NCI-H2227 (cell line): ENCODE measurements around the gene GMEB2.
"Not testable (repeated sequence)": the region's sequence is repeated elsewhere in the genome, so short reads cannot be mapped to it uniquely, and the experiment has no call there.

Source experiments
- DNase-seq: peaks from one replicate; lab custom pipeline; 2025; ENCODE audit not compliant: unreplicated experiment; lab: John Stamatoyannopoulos, UW

GMEB2 gene

DNA sequence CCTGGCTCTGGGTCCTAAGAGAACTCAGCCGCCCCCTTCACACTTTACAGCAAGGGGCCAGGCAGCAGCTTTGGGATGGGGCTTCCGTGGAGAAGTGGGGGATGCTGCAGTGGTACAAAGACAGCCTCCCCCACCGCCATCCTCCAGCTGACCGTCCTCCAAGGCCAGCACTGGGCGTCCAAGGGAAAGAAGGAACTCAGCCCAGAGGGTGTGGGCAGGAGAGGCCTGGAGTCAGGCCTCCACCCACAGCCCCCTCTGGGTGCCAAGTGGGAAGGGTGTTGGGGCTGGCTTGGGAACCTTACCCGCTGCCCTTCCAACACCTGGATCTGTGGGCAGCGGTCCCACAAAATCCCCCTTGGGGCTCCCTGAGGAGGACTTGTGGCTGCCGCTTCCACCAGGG, 13.2 kb upstream of the GMEB2 start:
- no peak for DNase-seq

DNA sequence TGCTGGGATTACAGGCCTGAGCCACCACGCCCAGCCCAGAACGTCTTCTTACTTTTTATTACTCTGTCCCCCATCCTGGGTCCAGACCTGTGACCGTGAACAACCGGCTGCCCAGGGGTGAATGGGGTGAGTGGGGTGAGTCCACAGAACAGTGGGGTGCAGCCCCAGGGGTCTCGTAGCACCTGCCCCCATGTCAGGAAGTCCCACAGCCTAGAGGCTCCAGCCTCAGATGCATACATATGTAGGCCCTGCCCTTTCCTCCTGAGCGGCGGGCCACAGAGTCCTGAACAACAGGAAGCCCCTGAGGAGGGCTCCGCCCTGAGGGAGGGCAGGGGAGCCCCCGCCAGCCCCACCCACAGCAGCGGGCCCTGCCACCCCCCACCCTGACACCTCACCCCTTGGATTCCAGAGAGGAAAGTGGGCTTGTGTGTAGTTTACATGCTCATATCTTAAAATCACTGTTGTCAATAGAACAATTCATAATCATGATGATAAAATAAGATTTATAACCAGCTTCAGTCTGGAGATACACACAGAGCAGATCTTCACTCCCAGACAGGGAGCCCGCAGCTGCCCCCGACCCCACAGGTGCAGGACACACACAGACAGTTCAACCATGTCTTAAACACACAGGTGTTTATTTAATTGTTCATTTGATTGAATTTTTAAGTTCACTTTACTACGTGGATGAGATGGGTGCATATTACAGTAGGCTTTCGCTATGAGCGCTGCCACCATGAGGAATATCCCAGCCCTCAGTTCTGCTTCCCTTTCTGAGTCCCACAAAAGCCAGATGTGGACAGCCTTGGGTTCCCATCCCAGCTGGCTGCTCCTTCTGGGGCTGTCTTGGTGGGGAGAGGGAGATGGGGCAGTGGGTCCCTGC, 12.4 kb upstream of the GMEB2 start:
- no peak for DNase-seq

DNA sequence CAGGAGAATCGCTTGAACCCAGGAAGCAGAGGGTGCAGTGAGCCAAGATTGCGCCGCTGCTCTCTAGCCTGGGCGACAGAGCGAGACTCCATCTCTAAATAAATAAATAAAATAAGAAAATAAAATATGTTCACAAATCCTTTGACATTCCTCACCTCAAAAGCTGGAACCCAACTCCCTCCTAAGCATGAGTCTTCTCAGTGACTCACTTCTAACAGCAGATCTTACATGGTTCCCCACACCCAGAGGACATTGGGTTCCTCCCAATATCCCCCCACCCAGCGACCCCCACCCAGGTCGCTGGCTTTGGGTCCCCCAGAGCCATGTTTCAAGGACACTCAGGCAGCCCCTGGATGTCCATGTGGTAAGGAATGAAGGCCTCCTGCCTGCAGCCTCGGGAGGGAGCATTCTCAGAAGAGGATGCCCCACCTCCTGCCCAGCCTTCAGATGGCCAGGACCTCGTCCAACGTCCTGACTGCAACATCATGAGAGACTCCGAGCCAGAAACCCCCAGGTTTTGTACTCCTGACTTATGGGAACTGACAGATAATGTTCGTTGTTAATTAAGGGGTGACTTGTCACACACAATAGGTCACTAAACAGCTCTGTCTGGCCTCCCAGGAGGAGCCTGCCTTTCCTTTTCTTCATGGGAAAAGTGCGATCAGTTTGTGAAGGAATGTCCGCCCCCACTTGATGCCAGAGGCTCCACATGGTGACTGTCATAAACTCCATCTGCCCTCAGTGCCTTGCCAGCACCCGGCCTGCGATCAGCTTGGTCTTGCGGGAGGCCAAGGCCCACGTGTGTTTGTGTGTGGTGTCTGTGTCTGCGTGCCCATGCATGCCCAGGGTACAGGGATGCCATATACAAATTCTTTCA, 10.1 kb upstream of the GMEB2 start:
- no peak for DNase-seq

DNA sequence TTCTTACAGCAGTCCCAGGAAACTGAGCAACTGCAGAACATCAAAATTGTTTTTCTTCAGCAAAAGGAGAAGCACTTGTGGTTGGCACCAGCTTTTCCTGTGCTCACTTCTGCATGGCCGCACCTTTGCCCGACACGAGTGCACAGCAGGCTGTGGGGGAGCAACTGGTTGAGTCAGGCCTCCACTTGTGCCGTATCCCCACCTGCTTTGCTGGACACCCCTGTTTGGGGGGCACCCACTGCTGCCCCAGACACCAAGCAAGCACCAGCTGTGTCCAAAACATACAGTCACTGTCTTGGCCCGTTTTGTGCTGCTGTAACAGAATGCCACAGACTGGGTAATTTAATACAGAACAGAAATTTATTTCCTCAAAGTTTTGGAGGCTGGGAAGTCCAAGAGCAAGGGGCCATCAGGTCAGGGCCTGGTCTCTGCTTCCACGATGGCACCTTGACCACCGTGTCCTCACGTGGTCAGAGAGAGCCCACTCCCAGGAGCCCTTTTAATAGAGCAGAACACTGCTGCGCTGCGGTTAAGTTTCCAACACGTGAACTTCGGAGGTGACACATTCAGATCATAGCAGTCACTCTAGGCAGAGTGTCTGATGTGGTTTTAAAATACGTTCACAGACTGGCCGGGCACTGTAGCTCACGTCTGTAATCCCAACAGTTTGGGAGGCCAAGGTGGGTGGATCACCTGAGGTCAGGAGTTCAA, 8.7 kb upstream of the GMEB2 start:
- DNase-seq, result no peak

DNA sequence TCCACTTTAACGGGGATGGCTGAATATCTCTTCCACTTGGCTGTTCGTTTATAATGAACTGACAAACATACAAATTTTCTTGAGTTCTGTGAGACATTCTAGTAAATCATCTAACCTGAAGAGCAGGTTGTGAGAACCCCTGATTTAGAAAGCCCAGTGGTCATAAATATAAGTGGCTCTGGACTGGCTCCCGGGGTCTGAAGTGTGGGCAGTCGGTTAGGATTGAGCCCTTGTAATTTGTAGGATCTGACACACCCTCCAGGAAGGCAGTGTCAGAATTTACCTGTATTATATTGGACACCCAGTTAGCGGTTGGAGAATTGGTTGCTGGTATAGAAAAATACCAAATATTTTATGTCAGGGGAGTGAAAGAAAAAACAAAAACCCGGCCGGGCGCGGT, 6.8 kb upstream of the GMEB2 start:
- no peak for DNase-seq

DNA sequence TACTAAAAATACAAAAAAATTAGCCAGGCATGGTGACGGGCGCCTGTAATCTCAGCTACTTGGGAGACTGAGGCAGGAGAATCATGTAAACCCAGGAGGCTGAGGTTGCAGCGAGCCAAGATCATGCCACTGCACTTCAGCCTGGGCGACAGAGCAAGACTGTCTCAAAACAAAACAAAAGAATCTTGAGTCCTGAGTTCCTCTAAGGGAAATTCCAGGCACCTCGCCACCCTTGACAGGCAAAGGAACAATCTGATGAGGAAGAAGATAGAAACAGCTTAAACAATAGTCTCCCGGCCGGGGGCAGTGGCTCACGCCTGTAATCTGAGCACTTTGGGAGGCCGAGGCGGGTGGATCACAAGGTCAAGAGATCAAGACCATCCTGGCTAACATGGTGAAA, 4.5 kb upstream of the GMEB2 start:
- DNase-seq, result not testable (repeated sequence)

DNA sequence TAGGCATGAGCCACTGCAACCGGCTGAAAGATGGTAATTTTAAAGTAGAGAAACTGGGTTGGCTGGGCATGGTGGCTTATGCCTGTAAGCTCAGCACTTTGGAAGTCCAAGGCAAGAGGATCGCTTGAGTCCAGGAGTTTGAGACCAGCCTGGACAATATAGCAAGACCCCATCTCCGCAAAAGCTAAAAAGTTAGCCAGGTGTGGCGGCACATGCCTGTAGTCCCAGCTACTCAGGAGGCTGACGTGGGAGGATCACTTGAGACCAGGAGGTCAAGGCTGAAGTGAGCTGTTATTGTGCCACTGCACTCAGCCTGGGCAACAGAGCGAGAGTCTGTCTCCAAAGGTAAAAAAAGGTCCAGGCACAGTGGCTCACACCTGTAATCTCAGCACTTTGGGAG, 4.1 kb upstream of the GMEB2 start:
- DNase-seq, result not testable (repeated sequence)

DNA sequence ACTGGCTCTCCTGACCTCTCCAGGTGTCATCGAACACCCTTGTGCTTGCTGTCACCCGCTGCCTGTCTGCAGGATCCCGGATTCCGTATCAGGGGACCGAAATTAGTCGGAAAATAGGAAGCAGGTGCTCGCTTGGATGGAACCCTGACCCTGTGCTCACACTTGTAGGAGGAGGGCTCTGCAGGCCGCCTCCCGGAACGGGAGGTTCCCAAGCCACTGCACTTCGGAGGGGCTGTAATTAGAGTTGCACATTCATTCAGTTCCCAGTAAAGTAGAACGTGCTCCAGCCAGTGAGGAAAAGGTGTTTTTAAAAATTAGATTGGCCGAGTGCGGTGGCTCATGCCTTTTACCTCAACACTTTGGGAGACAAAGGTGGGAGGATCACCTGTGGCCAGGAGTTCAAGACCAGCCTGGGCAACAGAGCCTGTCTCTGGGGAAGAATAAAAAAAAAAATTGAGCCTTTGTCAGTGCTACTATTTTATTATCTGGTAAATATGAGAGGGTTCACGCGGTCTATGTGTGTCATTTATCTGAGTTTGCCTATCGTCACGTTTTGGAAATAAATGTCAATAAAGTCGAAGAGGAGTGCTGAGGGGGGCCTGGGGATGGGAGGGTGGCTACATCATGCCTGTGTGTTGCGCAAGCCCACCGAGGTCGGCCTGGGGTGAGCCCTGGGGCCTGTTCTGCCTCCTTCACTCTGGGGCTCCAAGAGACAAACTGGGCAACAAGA, 1.5 kb upstream of the GMEB2 start:
- peak; percentile 88 for DNase-seq

DNA sequence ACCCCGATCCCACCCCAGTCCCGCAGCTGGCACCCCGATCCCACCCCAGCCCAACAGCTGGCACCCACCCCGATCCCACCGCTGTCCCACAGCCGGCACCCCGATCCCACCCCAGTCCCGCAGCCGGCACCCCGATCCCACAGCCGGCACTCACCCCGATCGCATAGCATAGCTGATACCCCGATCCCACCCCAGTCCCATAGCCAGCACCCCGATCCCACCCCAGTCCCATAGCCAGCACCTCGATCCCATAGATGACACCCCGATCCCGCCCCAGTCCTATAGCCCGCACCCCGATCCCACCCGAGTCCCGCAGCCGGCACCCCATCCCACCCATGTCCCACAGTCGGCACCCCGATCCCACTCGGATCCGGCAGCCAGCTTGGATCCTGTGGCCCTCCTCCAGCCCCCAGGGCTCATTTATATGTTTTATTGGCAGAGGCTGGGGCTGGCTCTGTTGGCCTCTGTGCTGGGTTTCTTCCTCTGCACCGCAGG, 897 bp upstream of the GMEB2 start:
- no peak for DNase-seq

DNA sequence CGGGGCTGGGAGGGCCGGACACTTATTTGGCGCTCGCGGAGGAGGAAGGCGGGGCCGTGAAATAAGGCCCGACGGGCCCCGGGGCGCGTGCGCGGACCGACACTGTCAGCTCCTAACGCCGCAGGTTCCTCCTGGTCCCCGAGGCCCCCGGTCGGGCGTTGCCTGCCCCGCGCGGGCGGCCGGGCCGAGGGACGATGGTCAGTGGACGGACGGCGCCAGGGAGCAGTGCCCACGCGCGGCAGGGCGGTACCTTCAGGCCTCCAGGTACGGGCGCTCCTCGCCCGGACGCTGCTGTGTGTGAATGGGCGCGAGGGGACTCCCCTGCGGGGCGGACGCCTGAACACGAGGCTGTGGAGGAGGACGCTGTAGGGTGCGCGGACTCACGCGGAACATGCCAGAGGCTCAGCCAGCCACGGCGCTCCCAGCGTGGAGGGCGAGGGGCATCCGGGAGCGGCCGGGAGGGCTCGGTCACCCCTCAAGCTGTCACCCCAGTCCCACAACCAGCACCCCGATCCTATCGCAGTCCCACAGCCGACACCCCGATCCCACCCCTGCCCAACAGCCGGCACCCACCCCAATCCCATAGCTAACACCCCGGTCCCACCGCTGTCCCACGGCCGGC, 339 bp upstream of the GMEB2 start:
- peak; percentile 97 for DNase-seq

DNA sequence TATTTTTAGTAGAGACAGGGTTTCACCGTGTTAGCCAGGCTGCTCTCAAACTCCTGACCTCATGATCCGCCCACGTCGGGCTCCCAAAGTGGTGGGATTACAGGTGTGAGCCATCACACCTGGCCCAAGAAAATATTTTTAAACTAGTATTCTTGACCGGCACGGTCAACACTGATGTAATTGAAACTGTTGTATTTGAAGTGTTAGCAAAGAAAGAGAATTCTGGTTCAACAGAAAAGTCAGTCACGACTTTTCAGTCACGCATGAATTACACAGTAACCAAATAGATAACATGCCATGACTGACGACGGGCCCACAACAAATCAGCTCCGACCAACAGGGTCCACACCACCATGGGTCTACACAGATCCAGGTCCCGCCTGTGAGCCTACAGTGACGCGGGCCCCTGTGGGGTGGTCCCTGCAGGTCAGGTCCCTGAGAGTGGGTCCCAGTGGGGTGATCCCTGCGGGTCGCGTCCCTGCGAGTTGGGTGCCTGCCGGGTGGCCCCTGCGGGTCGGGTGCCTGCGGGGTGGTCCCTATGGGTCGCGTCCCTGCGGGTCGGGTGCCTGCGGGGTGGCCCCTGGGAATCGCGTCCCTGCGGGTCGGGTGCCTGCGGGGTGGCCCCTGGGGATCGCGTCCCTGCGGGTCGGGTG, 1.0 kb downstream of the GMEB2 start:
- DNase-seq, result no peak

DNA sequence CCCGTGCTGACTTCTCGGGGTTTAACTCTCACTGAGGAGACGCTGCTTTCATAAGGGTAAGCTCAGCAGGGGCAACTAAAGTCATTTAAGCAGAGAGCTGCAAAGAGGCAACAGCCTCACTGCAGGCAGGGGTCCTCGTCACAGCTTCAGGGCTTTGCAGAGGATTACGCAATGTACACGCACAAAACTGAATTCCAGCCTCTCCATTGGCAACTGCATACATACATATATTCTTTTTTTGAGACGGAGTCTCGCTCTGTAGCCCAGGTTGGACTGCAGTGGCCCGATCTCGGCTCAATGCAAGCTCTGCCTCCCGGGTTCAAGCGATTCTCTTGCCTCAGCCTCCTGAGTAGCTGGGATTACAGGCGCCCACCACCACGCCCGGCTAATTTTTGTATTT, 2.4 kb downstream of the GMEB2 start:
- peak; percentile 35 for DNase-seq

DNA sequence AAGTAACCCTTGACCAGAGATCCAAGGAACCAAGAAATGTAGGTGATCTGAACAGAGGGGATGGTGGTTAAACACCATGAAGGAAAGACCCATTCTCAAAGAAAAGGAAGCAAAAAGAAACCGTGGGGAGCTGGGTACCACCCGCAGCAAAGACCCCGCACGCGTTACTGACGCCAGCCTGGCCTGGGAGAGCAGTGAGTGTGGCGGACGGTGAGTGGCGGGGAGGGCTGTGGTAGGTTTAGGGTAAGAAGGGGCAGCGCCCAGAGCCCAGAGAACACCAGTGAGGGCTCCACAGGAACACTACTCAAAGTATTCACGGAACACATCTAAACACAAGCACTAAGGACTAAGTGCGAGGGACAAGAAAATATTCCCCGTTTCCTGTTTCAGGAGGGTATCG, 4.2 kb downstream of the GMEB2 start:
- DNase-seq, result no peak

DNA sequence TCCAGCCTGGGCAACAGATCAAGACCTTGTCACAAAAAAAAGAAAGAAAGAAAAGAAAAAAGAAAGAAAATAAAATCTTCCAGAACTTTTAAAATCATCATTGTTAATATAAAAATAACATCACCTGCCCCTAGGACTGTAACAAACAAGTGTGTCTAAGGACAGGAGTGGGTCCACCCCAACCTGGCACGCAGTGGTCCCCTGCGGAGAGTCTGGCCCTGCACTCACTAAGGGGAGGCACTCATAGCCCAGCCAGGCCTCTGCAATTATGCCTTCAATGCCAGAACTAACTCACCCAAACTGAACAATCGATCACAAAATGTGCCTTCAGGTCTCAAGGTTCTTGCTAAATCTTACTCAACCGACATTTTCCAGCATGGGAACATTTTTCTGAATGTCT, 4.8 kb downstream of the GMEB2 start:
- no peak for DNase-seq

DNA sequence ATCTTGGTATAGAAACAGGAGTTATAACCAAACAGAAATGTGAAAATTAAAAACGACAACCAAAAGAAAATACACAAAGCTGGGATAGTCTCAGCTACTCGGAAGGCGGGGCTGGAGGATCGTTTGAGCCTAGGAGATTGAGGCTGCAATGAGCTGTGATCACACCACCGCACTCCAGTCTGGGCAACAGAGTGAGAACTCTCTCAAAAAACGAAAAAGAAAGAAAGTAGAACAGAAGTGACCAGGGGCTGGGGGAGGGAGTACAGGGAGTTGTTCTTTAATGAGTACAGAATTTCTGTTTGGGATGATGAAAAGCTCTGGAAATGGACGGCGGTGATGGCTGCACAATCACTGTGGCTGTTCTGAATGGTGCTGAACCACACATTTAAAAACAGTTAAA, 5.9 kb downstream of the GMEB2 start:
- no peak for DNase-seq

DNA sequence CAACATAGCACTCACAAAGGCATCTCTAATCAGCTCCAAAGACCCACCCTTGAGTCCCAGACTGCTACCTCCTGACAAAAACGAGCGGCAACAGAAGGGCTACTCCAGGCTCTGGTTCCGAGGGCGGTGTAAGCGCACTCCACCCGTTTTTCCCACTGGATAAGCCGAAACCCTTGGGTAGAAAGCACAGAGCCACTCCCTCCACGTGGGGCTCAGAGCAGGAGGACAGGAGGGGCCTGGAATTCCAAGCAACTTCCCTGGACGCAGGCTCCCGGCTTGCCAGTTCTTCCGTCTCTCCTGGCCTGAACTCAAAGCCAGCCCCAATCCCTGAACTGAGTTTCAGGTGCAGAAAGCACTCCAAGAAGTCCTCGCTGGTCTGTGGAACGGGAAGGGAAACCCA, 7.4 kb downstream of the GMEB2 start:
- DNase-seq, result no peak

DNA sequence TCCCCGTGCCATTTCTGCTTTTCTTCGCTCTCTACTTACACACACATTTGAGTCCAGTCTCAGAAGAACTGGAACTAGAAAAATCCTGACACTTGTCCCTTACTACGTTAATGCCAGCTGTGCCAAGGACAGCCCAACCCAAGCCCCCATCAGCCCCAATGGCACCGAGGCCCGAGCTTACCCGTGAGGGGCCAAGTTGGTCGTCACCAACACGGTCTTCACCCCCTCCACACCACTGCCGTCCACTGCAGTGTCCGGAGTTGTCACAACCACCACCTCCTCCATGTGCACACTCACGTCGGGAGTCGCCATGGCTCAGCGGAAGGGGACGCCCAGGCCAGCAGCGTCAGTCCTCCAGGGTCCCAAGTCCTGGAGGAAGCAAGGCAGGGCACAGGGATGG, 7.8 kb downstream of the GMEB2 start:
- no peak for DNase-seq

DNA sequence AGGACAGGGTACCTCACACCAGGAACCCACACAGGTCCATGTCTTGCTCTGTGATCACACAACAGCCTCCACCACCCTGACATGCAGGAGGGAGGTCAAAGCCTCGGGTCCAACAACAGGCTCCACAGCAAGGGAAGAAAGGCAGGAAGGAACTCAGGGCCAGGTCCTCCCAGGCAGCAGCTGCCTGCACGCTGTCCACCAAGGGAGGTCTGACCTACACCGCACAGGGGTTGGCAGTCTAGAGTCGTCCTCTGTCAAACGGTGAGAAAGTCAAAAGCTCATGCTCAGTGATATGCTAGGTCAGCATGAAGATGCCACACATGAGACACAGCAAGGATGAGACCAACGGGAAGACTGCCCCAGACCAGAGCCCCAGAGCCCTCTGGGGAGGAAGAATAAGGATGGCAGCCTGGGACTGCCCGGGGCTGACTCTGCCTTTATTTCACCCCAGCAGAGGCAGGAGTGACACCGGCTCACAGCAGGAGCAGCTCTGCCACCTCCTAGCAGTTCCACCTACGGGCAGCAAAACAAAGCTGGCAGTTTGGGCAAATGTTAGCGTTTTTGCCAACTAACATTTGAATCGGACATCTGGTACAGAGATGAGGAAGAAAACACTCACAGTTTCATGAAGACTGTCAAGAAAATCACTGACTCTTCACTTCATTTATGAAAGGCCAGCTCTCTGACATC, 8.5 kb downstream of the GMEB2 start:
- DNase-seq, result no peak

DNA sequence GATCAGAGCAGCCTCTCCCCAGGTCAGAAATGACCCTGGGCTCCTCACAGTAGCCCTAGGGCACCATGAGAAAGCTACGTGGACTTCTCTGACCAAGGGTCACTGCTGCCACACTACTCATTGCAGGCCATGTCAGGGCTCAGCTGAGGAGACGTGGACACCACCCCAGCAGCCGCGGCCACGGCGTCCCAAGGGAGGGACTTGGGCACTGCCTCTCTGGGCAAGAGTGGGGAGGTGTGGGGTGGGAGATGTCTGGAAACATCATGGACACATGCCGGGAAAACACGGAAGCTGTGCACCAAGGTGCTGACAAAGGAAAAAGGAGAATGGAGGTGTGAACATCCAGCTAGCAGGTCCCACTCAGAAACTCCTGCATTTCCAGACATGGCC, 9.0 kb downstream of the GMEB2 start:
- DNase-seq, result no peak
